Mesendoderm (in vitro differentiated cells): ENCODE measurements around the gene TP63.

Experiments used
- DNase-seq: peaks from one replicate; pipeline ENCODE4 v3.0.0; 2013
- H2AK5ac ChIP-seq: 2 replicates; pipeline ENCODE4 v1.6.1; 2013; ENCODE audit warnings: low read length, inconsistent platforms
- H2BK120ac ChIP-seq: 2 replicates; pipeline ENCODE4 v1.6.1; 2013; ENCODE audit warnings: low read depth, mild to moderate bottlenecking, low read length, moderate library complexity, mixed read lengths
- H2BK15ac ChIP-seq: replicated peaks from 2 replicates; pipeline ENCODE4 v1.6.1; 2013; ENCODE audit warnings: low read depth, mild to moderate bottlenecking, moderate library complexity
- H2BK5ac ChIP-seq: 2 replicates; pipeline ENCODE4 v1.6.1; 2013; ENCODE audit warnings: low read length, inconsistent platforms
- H3K18ac ChIP-seq: 2 replicates; pipeline ENCODE4 v1.6.1; 2013; ENCODE audit warnings: mild to moderate bottlenecking, low read length, mixed read lengths
- H3K23ac ChIP-seq: one replicate; pipeline ENCODE4 v1.6.1; 2013; ENCODE audit warnings: low read length
- H3K27ac ChIP-seq: 2 replicates; pipeline ENCODE4 v1.5.1; 2013; ENCODE audit warnings: low read depth, mild to moderate bottlenecking, inconsistent platforms, low read length, moderate library complexity
- H3K27me3 ChIP-seq: 2 replicates; pipeline ENCODE4 v1.6.1; 2013; ENCODE audit warnings: low read length, control low read depth, mild to moderate bottlenecking, inconsistent platforms; ENCODE audit not compliant: insufficient read depth, poor library complexity
- H3K36me3 ChIP-seq: 2 replicates; pipeline ENCODE4 v1.6.1; 2013; ENCODE audit warnings: low read length, inconsistent platforms; ENCODE audit not compliant: control insufficient read depth, insufficient read depth
- H3K4ac ChIP-seq: one replicate; pipeline ENCODE4 v1.6.1; 2013; ENCODE audit warnings: low read depth, mild to moderate bottlenecking, low read length, moderate library complexity
- H3K4me1 ChIP-seq: 2 replicates; pipeline ENCODE4 v1.6.1; 2013; ENCODE audit warnings: low read depth, low read length, inconsistent platforms; ENCODE audit not compliant: control insufficient read depth
- H3K4me2 ChIP-seq: 2 replicates; pipeline ENCODE4 v1.6.1; 2013; ENCODE audit warnings: low read length
- H3K4me3 ChIP-seq: 2 replicates; pipeline ENCODE4 v1.5.1; 2013; ENCODE audit warnings: mild to moderate bottlenecking, low read length
- H3K56ac ChIP-seq: one replicate; pipeline ENCODE4 v1.6.1; 2013; ENCODE audit warnings: low read length
- H3K79me1 ChIP-seq: 2 replicates; pipeline ENCODE4 v1.6.1; 2013; ENCODE audit warnings: low read length, inconsistent platforms
- H3K79me2 ChIP-seq: 2 replicates; pipeline ENCODE4 v1.6.1; 2013; ENCODE audit warnings: mild to moderate bottlenecking, low read length; ENCODE audit not compliant: control insufficient read depth, insufficient read depth
- H3K9ac ChIP-seq: 2 replicates; pipeline ENCODE4 v1.6.1; 2013; ENCODE audit warnings: low read length, inconsistent platforms
- H4K5ac ChIP-seq: one replicate; pipeline ENCODE4 v1.6.1; 2013; ENCODE audit warnings: low read length
- H4K8ac ChIP-seq: one replicate; pipeline ENCODE4 v1.6.1; 2013; ENCODE audit warnings: low read depth, mild to moderate bottlenecking, control low read depth, low read length, moderate library complexity
- WGBS: extraction: QIAGEN DNeasy Blood & Tissue Kit; methylation state at CpG from one replicate; pipeline ENCODE4 v1.1.7; 2013; ENCODE audit warnings: low lambda C conversion rate, missing lambda C conversion rate; ENCODE audit not compliant: insufficient coverage; ENCODE audit errors: extremely low coverage; 5-methylcytosine and 5-hydroxymethylcytosine counted together

Gene TP63

DNA sequence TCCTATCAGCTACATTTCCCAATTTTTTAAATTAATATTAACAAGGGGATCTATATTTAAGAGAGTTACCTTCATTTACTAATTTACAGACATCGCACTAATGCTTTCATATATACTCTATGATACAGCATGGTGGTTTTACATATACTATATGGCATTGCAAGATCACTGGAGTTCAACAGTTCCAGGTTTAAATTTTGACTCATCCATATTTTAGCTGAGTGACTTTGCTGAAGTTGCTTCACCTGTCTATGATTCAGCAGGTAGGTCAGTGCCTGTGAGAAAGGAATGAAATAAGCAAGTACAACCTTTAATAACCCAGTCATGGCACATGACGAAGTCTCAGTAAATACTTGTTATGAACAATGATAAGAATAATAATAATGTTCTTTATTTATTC, 278.4 kb downstream of the TP63 start:
- H3K27ac ChIP-seq = no peak overlapping the region

DNA sequence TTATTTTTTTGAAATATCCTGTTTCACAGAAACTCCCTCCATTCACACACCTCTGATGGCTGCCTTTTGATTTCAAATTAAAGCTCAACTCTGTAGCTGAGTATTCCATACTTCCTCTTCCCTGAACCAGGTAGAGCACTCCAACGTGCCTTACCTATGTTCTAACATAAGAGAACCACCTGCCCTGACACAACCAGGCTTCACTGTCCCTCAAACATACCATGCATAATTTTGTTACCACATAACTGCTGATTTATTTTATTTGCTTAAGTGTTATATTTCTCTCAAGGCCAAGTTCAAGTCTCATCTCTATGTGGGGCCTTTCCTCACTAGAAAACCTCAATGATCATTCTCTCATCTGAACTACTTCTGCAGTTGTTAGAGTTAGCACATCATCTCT, 279.8 kb downstream of the TP63 start:
- no peak overlapping the region for H3K18ac ChIP-seq
- WGBS = no CpG with 5 or more reads among the region's 1 CpG
- H3K27me3 ChIP-seq = no peaks in the 10 kb centered on the region
- no peak overlapping the region for H3K4me2 ChIP-seq
- H2BK15ac ChIP-seq = no peak overlapping the region
- H3K79me2 ChIP-seq = no peaks in the 10 kb centered on the region
- H3K4me3 ChIP-seq = no peak overlapping the region
- no peak overlapping the region for H3K23ac ChIP-seq
- peaks cover 2% of the 10 kb centered on the region for H3K4me1 ChIP-seq
- H3K56ac ChIP-seq = no peak overlapping the region
- H2AK5ac ChIP-seq = no peak overlapping the region
- no peak overlapping the region for H3K9ac ChIP-seq
- H3K36me3 ChIP-seq = no peaks in the 10 kb centered on the region
- no peak overlapping the region for H4K8ac ChIP-seq
- H3K4ac ChIP-seq = no peak overlapping the region
- DNase-seq = no peak
- no peak overlapping the region for H2BK5ac ChIP-seq
- H3K27ac ChIP-seq = no peak overlapping the region
- no peak overlapping the region for H4K5ac ChIP-seq
- H3K79me1 ChIP-seq = no peaks in the 10 kb centered on the region
- H2BK120ac ChIP-seq = no peak overlapping the region

More for the DNA sequence above, 278.4 kb downstream of the TP63 start:
- Histone ChIP-seq H3K79me2 (no peaks in the 10 kb centered on the region), H3K4me3 (no peak overlapping the region), H3K18ac (no peak overlapping the region), H3K27me3 (no peaks in the 10 kb centered on the region), H4K8ac (no peak overlapping the region), H3K9ac (no peak overlapping the region), H3K4me1 (peaks cover 2% of the 10 kb centered on the region), H2BK5ac (no peak overlapping the region), H3K79me1 (no peaks in the 10 kb centered on the region), H2BK15ac (no peak overlapping the region), H3K4ac (no peak overlapping the region), H2BK120ac (no peak overlapping the region), H3K4me2 (no peak overlapping the region), H3K36me3 (no peaks in the 10 kb centered on the region), H3K23ac (no peak overlapping the region), H4K5ac (no peak overlapping the region), H2AK5ac (no peak overlapping the region), H3K56ac (no peak overlapping the region)
- no CpG with 5 or more reads among the region's 2 CpGs for WGBS
- DNase-seq = no peak

DNA sequence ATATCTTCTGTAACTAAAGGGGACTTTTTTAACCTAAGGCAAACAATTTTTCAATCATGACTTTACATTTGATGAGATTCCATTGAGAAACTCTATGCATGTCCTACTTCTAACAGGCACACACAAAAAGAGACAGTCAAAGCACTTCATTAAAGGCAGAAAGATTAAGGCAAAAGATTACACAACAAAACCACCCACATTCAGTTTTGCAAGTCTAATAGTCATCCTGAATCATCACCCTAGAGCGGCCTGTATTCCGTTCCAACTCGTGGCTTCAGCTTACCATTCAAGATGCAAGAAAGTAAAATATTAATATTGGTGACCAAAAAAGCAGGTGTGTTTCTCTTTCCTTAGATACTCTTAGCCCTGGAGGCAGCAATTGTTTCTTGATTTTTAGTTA, 283.6 kb downstream of the TP63 start:
- Histone ChIP-seq H3K18ac (no peak overlapping the region), H3K56ac (no peak overlapping the region), H3K79me2 (no peaks in the 10 kb centered on the region), H3K9ac (no peak overlapping the region), H2BK15ac (no peak overlapping the region), H3K4me3 (no peak overlapping the region), H3K4me1 (no peaks in the 10 kb centered on the region), H2BK5ac (no peak overlapping the region), H3K27ac (no peak overlapping the region), H3K27me3 (no peaks in the 10 kb centered on the region), H3K36me3 (no peaks in the 10 kb centered on the region), H3K4ac (no peak overlapping the region), H3K23ac (no peak overlapping the region), H3K4me2 (no peak overlapping the region), H4K8ac (no peak overlapping the region), H2BK120ac (no peak overlapping the region), H2AK5ac (no peak overlapping the region), H3K79me1 (no peaks in the 10 kb centered on the region), H4K5ac (no peak overlapping the region)
- no peak for DNase-seq
- no CpG with 5 or more reads among the region's 3 CpGs for WGBS

DNA sequence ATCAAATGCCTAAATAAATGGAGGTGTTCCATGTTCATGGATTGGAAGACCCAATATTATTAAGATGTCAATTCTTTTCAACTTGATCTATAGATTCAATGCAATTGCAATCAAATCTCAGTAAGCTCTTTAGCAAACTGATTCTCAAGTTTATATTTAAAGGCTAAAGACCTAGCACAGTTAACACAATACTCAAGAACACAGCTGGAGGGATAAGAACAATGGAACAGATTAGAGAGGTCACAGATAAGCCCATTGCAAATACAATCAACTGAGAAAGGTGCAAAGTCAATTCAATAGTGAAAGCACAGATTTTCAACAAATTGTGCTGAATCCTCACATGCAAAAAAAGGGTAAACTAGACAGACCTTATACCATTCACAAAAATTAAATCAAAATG, 290.6 kb downstream of the TP63 start:
- Histone ChIP-seq H2BK5ac (no peak overlapping the region), H3K56ac (no peak overlapping the region), H3K18ac (no peak overlapping the region), H3K23ac (no peak overlapping the region), H3K79me1 (no peaks in the 10 kb centered on the region), H3K4me1 (no peaks in the 10 kb centered on the region), H3K9ac (no peak overlapping the region), H4K5ac (no peak overlapping the region), H3K4me3 (no peak overlapping the region), H3K79me2 (no peaks in the 10 kb centered on the region), H2BK15ac (no peak overlapping the region), H2BK120ac (no peak overlapping the region), H3K36me3 (no peaks in the 10 kb centered on the region), H3K27ac (no peak overlapping the region), H3K4ac (no peak overlapping the region), H3K4me2 (no peak overlapping the region), H3K27me3 (no peaks in the 10 kb centered on the region), H4K8ac (no peak overlapping the region), H2AK5ac (no peak overlapping the region)
- peak; percentile 82 for DNase-seq

DNA sequence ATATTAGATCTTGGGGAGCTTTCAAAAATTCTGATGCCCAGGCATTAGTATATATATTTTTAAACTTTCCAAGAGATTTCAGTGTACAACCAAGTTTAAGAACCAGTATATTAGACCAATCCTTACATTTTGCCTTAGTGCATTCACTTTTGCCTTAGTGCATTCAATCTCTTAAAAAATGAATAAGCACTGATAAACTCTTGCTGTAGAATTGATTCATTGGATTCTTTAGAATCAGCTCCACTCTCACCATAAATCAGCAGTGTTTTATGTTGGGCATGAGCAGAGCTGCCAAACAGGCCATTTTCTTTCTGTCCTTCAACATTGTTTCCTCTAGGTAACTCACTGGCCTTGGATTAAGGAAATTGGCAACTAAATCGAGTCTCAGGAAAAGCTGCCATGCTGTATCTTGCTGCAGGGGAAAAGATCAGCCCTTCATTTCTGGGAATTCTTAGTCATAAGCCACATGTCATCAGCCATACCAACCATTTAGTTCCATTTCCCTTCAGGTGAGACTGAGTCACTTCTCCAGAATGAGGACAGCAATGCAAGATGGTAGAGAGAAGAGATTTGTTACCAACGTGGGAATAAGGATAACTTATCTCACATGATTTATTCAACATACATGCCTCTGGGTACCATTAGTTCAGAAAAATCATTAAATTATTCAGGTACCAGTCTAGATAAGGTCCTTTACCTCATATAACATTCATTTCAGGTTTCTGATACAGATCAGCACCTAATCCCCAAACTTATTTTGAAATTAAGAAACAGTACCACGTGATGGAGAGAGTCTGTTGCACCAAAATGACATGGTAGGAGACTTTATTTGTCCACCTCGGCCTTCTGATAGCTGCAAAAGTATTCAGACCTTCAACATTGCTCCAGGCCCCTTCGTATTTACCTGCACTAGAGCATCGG, 297.0 kb downstream of the TP63 start:
- Histone ChIP-seq H3K79me1 (no peaks in the 10 kb centered on the region), H3K4ac (no peak overlapping the region), H3K23ac (no peak overlapping the region), H3K27ac (no peak overlapping the region), H3K4me2 (no peak overlapping the region), H2BK5ac (no peak overlapping the region), H3K9ac (no peak overlapping the region), H3K4me3 (no peak overlapping the region), H2BK15ac (no peak overlapping the region), H2AK5ac (no peak overlapping the region), H3K79me2 (no peaks in the 10 kb centered on the region), H3K56ac (no peak overlapping the region), H4K8ac (no peak overlapping the region), H3K4me1 (no peaks in the 10 kb centered on the region), H3K27me3 (no peaks in the 10 kb centered on the region), H3K36me3 (no peaks in the 10 kb centered on the region), H4K5ac (no peak overlapping the region), H2BK120ac (no peak overlapping the region), H3K18ac (no peak overlapping the region)
- DNase-seq = no peak
- no CpG with 5 or more reads among the region's 6 CpGs for WGBS
